HCT116 (cell line): ENCODE measurements around the gene SSTR5. TPM values are rescaled to one million over a fixed set of nuclear protein-coding genes. Genes with fewer than 3 reads are reported as not detected.

ENCODE experiments used
- ATAC-seq: fragments of 200-7000 bp; cut with Tn5 transposase; 2 replicates; pipeline ENCODE4 v1.9.1; 2020; ENCODE audit warnings: mild to moderate bottlenecking, moderate library complexity
- BruUV-seq: library from RNA; stranded (reverse); fragments of 400-500 nt; replicated peaks from 2 replicates; lab custom pipeline; 2021; lab: Mats Ljungman, UMichigan
- CTCF ChIA-PET: fragments of 300-600 bp; sonication (Branson Sonifier 250); formaldehyde crosslinking; loops from one replicate; lab custom pipeline; 2021; ENCODE audit warnings: antibody characterized with exemption; lab: Charles Lee
- POLR2A ChIA-PET: fragments of 300-600, 350-600 bp; sonication (Branson Sonifier 250); formaldehyde crosslinking; loops from one replicate; lab custom pipeline; 2021; ENCODE audit warnings: antibody characterized with exemption; lab: Charles Lee
- RAD21 ChIA-PET, 2 experiments: fragments of 300-600 bp; sonication (Branson Sonifier 250); formaldehyde crosslinking; loops; one replicate each; lab custom pipeline; 2023; ENCODE audit warnings: low total read pairs in 2 of 2; ENCODE audit not compliant: uncharacterized antibody in 2 of 2, unreplicated experiment in 2 of 2, low non-redundant PET in 1 of 2; lab: Charles Lee
- DNase-seq: peaks from one replicate; pipeline ENCODE4 v3.0.0-alpha.2; 2010; ENCODE audit warnings: low read depth, low spot score
- H2AFZ ChIP-seq: fragments of 200-600 bp; shearing (Covaris generic), sonication (generic); 2 replicates; pipeline ENCODE4 v1.6.1; 2017; ENCODE audit warnings: low read depth, mixed run types, mixed read lengths, antibody characterized with exemption, low read length; ENCODE audit not compliant: poor library complexity, severe bottlenecking
- H3K27ac ChIP-seq: 2 replicates; pipeline ENCODE4 v1.5.1; 2012; ENCODE audit warnings: low read depth, low read length
- H3K27me3 ChIP-seq: fragments of 200-600 bp; sonication (generic); 2 replicates; pipeline ENCODE4 v1.6.1; 2016; ENCODE audit warnings: mixed run types, low read length, mixed read lengths; ENCODE audit not compliant: insufficient read depth
- H3K36me3 ChIP-seq, 2 experiments: fragments of 200-500 bp in 1 of 2; fragments of 200-600 bp in 1 of 2; sonication (Bioruptor generic) in 1 of 2; sonication (generic) in 1 of 2; 2 replicates each; pipeline versions ENCODE4 v1.5.1 to v1.6.1; 2014 to 2016; ENCODE audit warnings: low read length in 2 of 2, inconsistent platforms in 1 of 2, mixed read lengths in 1 of 2, mixed run types in 1 of 2; ENCODE audit not compliant: insufficient read depth in 2 of 2, control insufficient read depth in 1 of 2
- H3K4me1 ChIP-seq, 2 experiments: fragments of 200-600 bp in 1 of 2; sonication (generic) in 1 of 2; 2 replicates each; pipeline versions ENCODE4 v1.5.1 to v1.6.1; 2012 to 2017; ENCODE audit warnings: low read length in 2 of 2, inconsistent platforms in 1 of 2, mild to moderate bottlenecking in 1 of 2, mixed read lengths in 1 of 2, mixed run types in 1 of 2, moderate library complexity in 1 of 2; ENCODE audit not compliant: insufficient read depth in 2 of 2, control insufficient read depth in 1 of 2
- H3K4me2 ChIP-seq: fragments of 200-600 bp; sonication (generic); 2 replicates; pipeline ENCODE4 v1.6.1; 2017; ENCODE audit warnings: mixed run types, low read length, mixed read lengths
- H3K4me3 ChIP-seq, 2 experiments: fragments of 200-600 bp in 1 of 2; sonication (generic) in 1 of 2; replicated peaks in 1 of 2; 2 replicates each; pipeline ENCODE4 v1.5.1; 2011 to 2016; ENCODE audit warnings: low read length in 2 of 2, control low read depth in 1 of 2, low read depth in 1 of 2, mild to moderate bottlenecking in 1 of 2, mixed read lengths in 1 of 2, mixed run types in 1 of 2
- H3K79me2 ChIP-seq: fragments of 200-600 bp; sonication (generic); 2 replicates; pipeline ENCODE4 v1.6.1; 2017; ENCODE audit warnings: mild to moderate bottlenecking, mixed run types, low read length, moderate library complexity, mixed read lengths; ENCODE audit not compliant: insufficient read depth
- H3K9ac ChIP-seq: fragments of 200-600 bp; sonication (generic); 2 replicates; pipeline ENCODE4 v1.6.1; 2016; ENCODE audit warnings: low read length, mixed read lengths
- H3K9me2 ChIP-seq: fragments of 200-600 bp; sonication (generic), shearing (Covaris generic); 2 replicates; pipeline ENCODE4 v1.6.1; 2017; ENCODE audit warnings: mixed run types, mild to moderate bottlenecking, moderate library complexity; ENCODE audit not compliant: insufficient read depth
- H3K9me3 ChIP-seq, 2 experiments: fragments of 200-500 bp in 1 of 2; fragments of 200-600 bp in 1 of 2; sonication (Bioruptor generic) in 1 of 2; sonication (generic) in 1 of 2; 2 replicates each; pipeline ENCODE4 v1.6.1; 2014 to 2017; ENCODE audit warnings: low read length in 2 of 2, mixed read lengths in 2 of 2, inconsistent platforms in 1 of 2, low read depth in 1 of 2, mild to moderate bottlenecking in 1 of 2, mixed run types in 1 of 2, moderate library complexity in 1 of 2; ENCODE audit not compliant: control insufficient read depth in 1 of 2, insufficient read depth in 1 of 2
- H4K20me1 ChIP-seq: fragments of 200-600 bp; sonication (generic), shearing (Covaris generic); 2 replicates; pipeline ENCODE4 v1.6.1; 2017; ENCODE audit warnings: mixed run types, mild to moderate bottlenecking, moderate library complexity; ENCODE audit not compliant: insufficient read depth
- ATF3 ChIP-seq: IDR thresholded peaks from 2 replicates; pipeline ENCODE4 v1.6.1; 2012
- CTCF ChIP-seq, 3 experiments: fragments of 200-600 bp in 1 of 3; sonication (generic) in 1 of 3; IDR thresholded peaks in 2 of 3; conservative IDR thresholded peaks in 1 of 3; 2 replicates each; pipeline ENCODE4 v1.5.1; 2012 to 2017; ENCODE audit warnings: low read depth in 2 of 3, low read length in 2 of 3, antibody characterized with exemption in 1 of 3, borderline replicate concordance in 1 of 3, control low read depth in 1 of 3, mild to moderate bottlenecking in 1 of 3, mixed read lengths in 1 of 3, mixed run types in 1 of 3, moderate library complexity in 1 of 3; ENCODE audit not compliant: insufficient read depth in 1 of 3
- EGR1 ChIP-seq: IDR thresholded peaks from 2 replicates; pipeline ENCODE4 v1.6.1; 2012; ENCODE audit warnings: low read depth
- EZH2phosphoT487 ChIP-seq: fragments of 200-600 bp; IDR thresholded peaks from 2 replicates; pipeline ENCODE4 v1.6.1; 2018; ENCODE audit warnings: antibody characterized with exemption, borderline replicate concordance
- FOSL1 ChIP-seq: IDR thresholded peaks from 2 replicates; pipeline ENCODE4 v1.6.1; 2012; ENCODE audit warnings: low read depth
- MAX ChIP-seq: IDR thresholded peaks from 2 replicates; pipeline ENCODE4 v1.6.1; 2012
- POLR2A ChIP-seq: IDR thresholded peaks from 2 replicates; pipeline ENCODE4 v1.7.0; 2011; ENCODE audit warnings: borderline replicate concordance; ENCODE audit not compliant: insufficient read depth, insufficient read length; ENCODE audit errors: extremely low read depth
- POLR2AphosphoS5 ChIP-seq: IDR thresholded peaks from 2 replicates; pipeline ENCODE4 v1.6.1; 2011; ENCODE audit warnings: mild to moderate bottlenecking, low read depth, low read length, moderate library complexity
- SIN3A ChIP-seq: IDR thresholded peaks from 2 replicates; pipeline ENCODE4 v1.6.1; 2012; ENCODE audit warnings: low read depth
- SP1 ChIP-seq: IDR thresholded peaks from 2 replicates; pipeline ENCODE4 v1.6.1; 2012; ENCODE audit warnings: low read depth
- SRF ChIP-seq: IDR thresholded peaks from 2 replicates; pipeline ENCODE4 v1.6.1; 2012; ENCODE audit warnings: low read depth
- TCF7L2 ChIP-seq: IDR thresholded peaks from 2 replicates; pipeline ENCODE4 v1.7.0; 2011; ENCODE audit warnings: borderline replicate concordance, inconsistent platforms; ENCODE audit not compliant: insufficient read depth, insufficient read length; ENCODE audit errors: extremely low read depth
- ZBTB33 ChIP-seq: IDR thresholded peaks from 2 replicates; pipeline ENCODE4 v1.6.1; 2011; ENCODE audit warnings: mild to moderate bottlenecking, low read length, moderate library complexity; ENCODE audit not compliant: insufficient replicate concordance; ENCODE audit errors: extremely low read depth
- ZNF274 ChIP-seq: fragments of 200-500 bp; sonication (Bioruptor generic); IDR thresholded peaks from 2 replicates; pipeline ENCODE4 v1.6.1; 2014; ENCODE audit warnings: mild to moderate bottlenecking, low read depth, low read length, inconsistent platforms
- intact Hi-C: fragments of 100-400 bp; cut with micrococcal nuclease; formaldehyde crosslinking; loops from 2 replicates; pipeline ENCODE4 v1.10.0; 2022
- total RNA-seq: library from RNA; stranded (reverse); gene quantifications from one replicate; pipeline ENCODE4 v1.2.1, GENCODE V29; 2021; ENCODE audit not compliant: unreplicated experiment

The SSTR5 gene
- total RNA-seq, 1 experiment from 2014 or later: 7.2 TPM

DNA sequence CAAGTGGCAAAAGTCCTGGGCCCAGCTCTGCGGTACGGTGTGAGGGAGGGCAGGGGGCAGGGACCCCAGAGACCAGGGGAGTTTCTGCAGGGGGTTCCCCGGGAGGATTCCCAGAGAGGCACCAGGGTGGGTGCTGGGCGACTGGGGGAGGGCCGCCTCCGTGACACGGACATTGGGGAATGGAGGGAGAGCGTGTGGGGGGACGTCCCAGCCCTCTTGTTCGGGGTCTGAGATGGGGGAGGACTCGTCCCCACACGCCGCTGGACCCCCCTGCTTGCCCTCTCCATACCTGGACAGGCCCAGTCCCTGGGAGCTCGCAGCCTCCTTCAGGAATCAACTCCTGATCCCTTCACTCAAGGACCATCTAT is 49.8 kb downstream of the SSTR5 start:
- H3K4me2 ChIP-seq: no peak overlapping the region
- H3K27me3 ChIP-seq: no peaks in the 10 kb centered on the region
- no peaks in the 10 kb centered on the region for H4K20me1 ChIP-seq
- CTCF ChIA-PET: no interaction called here
- TF ChIP-seq EZH2phosphoT487: no peak
- no peak for TF ChIP-seq ZBTB33
- TF ChIP-seq MAX: no peak
- TF ChIP-seq POLR2A: no peak
- no peak for TF ChIP-seq SRF
- TF ChIP-seq SIN3A: no peak
- TF ChIP-seq CTCF (IDR thresholded peaks at IDR 0.05 in 2 of 3, conservative IDR thresholded peaks at IDR 0.05 in 1 of 3; ENCODE audit: borderline replicate concordance in 1 of 3, insufficient read depth in 1 of 3, low read depth in 2 of 3, low read length in 2 of 3): no peak
- TF ChIP-seq FOSL1: no peak
- TF ChIP-seq EGR1: no peak
- no peak for TF ChIP-seq SP1
- TF ChIP-seq TCF7L2: no peak
- no peak for TF ChIP-seq ZNF274
- no peak for TF ChIP-seq POLR2AphosphoS5
- TF ChIP-seq ATF3: no peak
- TF ChIP-seq, all 23 proteins: peak for 0
- no peaks in the 10 kb centered on the region for H3K36me3 ChIP-seq
- no peak overlapping the region for H2AFZ ChIP-seq
- ATAC-seq (no peak), DNase-seq (no peak)
- no peaks in the 10 kb centered on the region for H3K9me2 ChIP-seq
- H3K9ac ChIP-seq: no peak overlapping the region
- H3K79me2 ChIP-seq: no peaks in the 10 kb centered on the region
- no peaks in the 10 kb centered on the region for H3K9me3 ChIP-seq
- H3K4me1 ChIP-seq: peaks cover 12 to 13% of the 10 kb centered on the region in 2 experiments; a peak in 3 of 4 replicates
- H3K27ac ChIP-seq: no peak overlapping the region
- POLR2A ChIA-PET: no interaction called here
- intact Hi-C loops: no loop called here
- RAD21 ChIA-PET: no interaction called here
- BruUV-seq: no TSS peak
- H3K4me3 ChIP-seq: no peak overlapping the region
